Endothelial cell (in vitro differentiated cells): ENCODE data around the gene GALNT17. TPM values are rescaled to one million over a fixed set of nuclear protein-coding genes. Genes with fewer than 3 reads are reported as not detected.

Source experiments
- DNase-seq: peaks from one replicate; pipeline ENCODE4 v3.0.0; 2021; ENCODE audit warnings: low spot score
- H3K27ac Mint-ChIP-seq: one replicate; pipeline ENCODE4 v1.8.0; 2021; ENCODE audit warnings: mixed read lengths, inconsistent platforms; ENCODE audit not compliant: unreplicated experiment
- H3K27me3 Mint-ChIP-seq: one replicate; pipeline ENCODE4 v1.8.0; 2021; ENCODE audit warnings: mild to moderate bottlenecking, moderate library complexity, mixed read lengths, inconsistent platforms; ENCODE audit not compliant: unreplicated experiment
- H3K36me3 Mint-ChIP-seq: one replicate; pipeline ENCODE4 v1.8.0; 2021; ENCODE audit warnings: mild to moderate bottlenecking, low read depth, mixed read lengths, inconsistent platforms; ENCODE audit not compliant: unreplicated experiment
- H3K4me1 Mint-ChIP-seq: one replicate; pipeline ENCODE4 v1.8.0; 2021; ENCODE audit warnings: mild to moderate bottlenecking, mixed read lengths, inconsistent platforms; ENCODE audit not compliant: unreplicated experiment
- H3K4me3 Mint-ChIP-seq: one replicate; pipeline ENCODE4 v1.8.0; 2021; ENCODE audit warnings: mild to moderate bottlenecking, mixed read lengths, inconsistent platforms; ENCODE audit not compliant: unreplicated experiment
- H3K9me3 Mint-ChIP-seq: one replicate; pipeline ENCODE4 v1.8.0; 2021; ENCODE audit warnings: mixed read lengths, inconsistent platforms; ENCODE audit not compliant: unreplicated experiment
- total RNA-seq: library from RNA; stranded (reverse); fragmentation: NEBNext Ultra II Directional; extraction: Animal tissue kit (Norgen Biotek cat#: 25700); gene quantifications from one replicate; pipeline ENCODE4 v1.2.1, GENCODE V29; 2021; ENCODE audit not compliant: unreplicated experiment
- TF ChIP-seq, protein P1 (sequence below): fragments of 200-600 bp; sonication (generic); IDR thresholded peaks from one replicate; pipeline ENCODE4 v1.5.0; 2021; ENCODE audit warnings: antibody characterized with exemption; ENCODE audit not compliant: unreplicated experiment

The GALNT17 gene
- total RNA-seq, 1 donor from 2014 or later: 0.38 TPM

DNA sequence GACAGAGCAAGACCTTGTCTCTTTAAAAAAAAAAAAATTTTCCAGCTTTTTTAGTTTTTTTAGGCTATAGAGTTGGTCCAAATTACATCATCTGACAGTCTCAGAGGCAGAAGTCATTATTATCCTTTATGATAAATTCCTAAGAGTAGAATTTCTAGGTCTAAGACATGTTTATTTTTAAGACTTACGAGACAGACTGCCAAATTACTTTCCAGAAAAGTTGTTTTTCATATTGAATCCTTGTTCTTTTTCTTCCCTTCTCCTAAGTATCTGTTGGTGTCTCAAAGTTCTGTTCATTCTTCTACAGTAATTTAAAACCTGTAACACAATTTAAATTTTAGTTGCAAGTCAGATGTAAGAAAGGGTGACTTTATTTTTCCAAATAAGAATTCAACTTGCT is 421.4 kb downstream of the GALNT17 start:
- TF ChIP-seq, protein P1, sequence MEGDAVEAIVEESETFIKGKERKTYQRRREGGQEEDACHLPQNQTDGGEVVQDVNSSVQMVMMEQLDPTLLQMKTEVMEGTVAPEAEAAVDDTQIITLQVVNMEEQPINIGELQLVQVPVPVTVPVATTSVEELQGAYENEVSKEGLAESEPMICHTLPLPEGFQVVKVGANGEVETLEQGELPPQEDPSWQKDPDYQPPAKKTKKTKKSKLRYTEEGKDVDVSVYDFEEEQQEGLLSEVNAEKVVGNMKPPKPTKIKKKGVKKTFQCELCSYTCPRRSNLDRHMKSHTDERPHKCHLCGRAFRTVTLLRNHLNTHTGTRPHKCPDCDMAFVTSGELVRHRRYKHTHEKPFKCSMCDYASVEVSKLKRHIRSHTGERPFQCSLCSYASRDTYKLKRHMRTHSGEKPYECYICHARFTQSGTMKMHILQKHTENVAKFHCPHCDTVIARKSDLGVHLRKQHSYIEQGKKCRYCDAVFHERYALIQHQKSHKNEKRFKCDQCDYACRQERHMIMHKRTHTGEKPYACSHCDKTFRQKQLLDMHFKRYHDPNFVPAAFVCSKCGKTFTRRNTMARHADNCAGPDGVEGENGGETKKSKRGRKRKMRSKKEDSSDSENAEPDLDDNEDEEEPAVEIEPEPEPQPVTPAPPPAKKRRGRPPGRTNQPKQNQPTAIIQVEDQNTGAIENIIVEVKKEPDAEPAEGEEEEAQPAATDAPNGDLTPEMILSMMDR: no peak
- Mint-ChIP-seq H3K9me3 (peaks cover 20% of the 10 kb centered on the region), H3K27me3 (peaks cover 7% of the 10 kb centered on the region), H3K4me3 (no peak overlapping the region), H3K27ac (no peak overlapping the region), H3K4me1 (no peaks in the 10 kb centered on the region), H3K36me3 (no peaks in the 10 kb centered on the region)
- DNase-seq: no peak

DNA sequence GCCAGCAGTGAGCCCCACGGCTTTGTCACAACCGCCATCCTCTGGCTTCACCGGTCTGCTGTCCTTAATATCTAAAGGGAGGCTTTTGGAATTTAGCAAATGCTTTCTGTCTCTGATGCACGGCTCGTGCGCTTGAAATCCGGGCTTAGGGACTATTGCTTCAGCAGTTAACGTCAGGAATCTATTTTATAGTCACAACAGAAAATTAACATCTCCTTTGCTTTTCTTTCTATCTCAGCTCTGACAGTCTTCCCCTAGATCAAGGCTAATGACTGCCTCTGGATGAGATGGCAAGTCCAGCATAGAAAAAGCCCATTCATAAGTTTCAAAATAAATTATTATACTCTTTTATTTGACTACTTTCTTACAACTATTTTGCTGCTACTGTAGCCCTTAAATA is 423.8 kb downstream of the GALNT17 start:
- TF ChIP-seq, protein P1: no peak
- no peaks in the 10 kb centered on the region for H3K36me3 Mint-ChIP-seq
- peaks cover 14% of the 10 kb centered on the region for H3K9me3 Mint-ChIP-seq
- H3K27me3 Mint-ChIP-seq: peaks cover 3% of the 10 kb centered on the region
- no peaks in the 10 kb centered on the region for H3K4me1 Mint-ChIP-seq
- no peak overlapping the region for H3K27ac Mint-ChIP-seq
- DNase-seq: no peak
- H3K4me3 Mint-ChIP-seq: no peak overlapping the region

- peaks cover 3% of the 10 kb centered on the region for H3K36me3 Mint-ChIP-seq
- H3K9me3 Mint-ChIP-seq: peaks cover 8% of the 10 kb centered on the region
- TF ChIP-seq, protein P1: no peak
- no peak overlapping the region for H3K27ac Mint-ChIP-seq
- no peak for DNase-seq
- no peak overlapping the region for H3K4me3 Mint-ChIP-seq
- peaks cover 7% of the 10 kb centered on the region for H3K27me3 Mint-ChIP-seq
- H3K4me1 Mint-ChIP-seq: no peaks in the 10 kb centered on the region
Measured at GRCh38 chr7:71558806-71559613, 427.1 kb downstream of the GALNT17 start.

GRCh38 chr7:71560354-71560995 is 428.5 kb downstream of the GALNT17 start:
- TF ChIP-seq, protein P1: no peak
- Mint-ChIP-seq H3K9me3 (peaks cover 5% of the 10 kb centered on the region), H3K27ac (no peak overlapping the region), H3K4me1 (no peaks in the 10 kb centered on the region), H3K27me3 (peaks cover 5% of the 10 kb centered on the region), H3K4me3 (no peak overlapping the region), H3K36me3 (peaks cover 3% of the 10 kb centered on the region)
- no peak for DNase-seq

- Mint-ChIP-seq H3K27ac (no peak overlapping the region), H3K9me3 (no peaks in the 10 kb centered on the region), H3K4me3 (no peak overlapping the region), H3K27me3 (peaks cover 11% of the 10 kb centered on the region), H3K36me3 (peaks cover 3% of the 10 kb centered on the region), H3K4me1 (no peaks in the 10 kb centered on the region)
- no peak for DNase-seq
- TF ChIP-seq, protein P1: no peak
Measured at GRCh38 chr7:71563276-71563675, 431.3 kb downstream of the GALNT17 start.
